NCI-H1417 treated with DMSO at 0.1 percent for 48 hours (cell line): ENCODE measurements around the gene HOXD8.

Experiments
- DNase-seq: peaks from one replicate; lab custom pipeline; 2025; lab: John Stamatoyannopoulos, UW

The HOXD8 gene

GRCh38 chr2:176091329-176092258 is 37.9 kb upstream of the HOXD8 start:
- no peak for DNase-seq

GRCh38 chr2:176092270-176093144 is 37.0 kb upstream of the HOXD8 start, which contains the start of gene HOXD13:
TSS of gene HOXD13 (plus strand) at chr2:176092721. CDS start at chr2:176092891, 170 bp downstream.
- DNase-seq, result no peak

- no peak for DNase-seq
Observed at GRCh38 chr2:176093145-176093897, 36.2 kb upstream of the HOXD8 start.

GRCh38 chr2:176093898-176094249 is 35.6 kb upstream of the HOXD8 start:
- DNase-seq, result no peak

- DNase-seq, result no peak
Observed at GRCh38 chr2:176094349-176094748, 35.2 kb upstream of the HOXD8 start.

- DNase-seq, result no peak
Observed at GRCh38 chr2:176095421-176095820, 34.1 kb upstream of the HOXD8 start.

- DNase-seq, result no peak
Observed at GRCh38 chr2:176096243-176096985, 33.1 kb upstream of the HOXD8 start.

GRCh38 chr2:176096986-176097819 is 32.3 kb upstream of the HOXD8 start:
- peak; percentile 74 for DNase-seq

- no peak for DNase-seq
Observed at GRCh38 chr2:176097820-176098365, 31.6 kb upstream of the HOXD8 start.

GRCh38 chr2:176098366-176099158 is 30.9 kb upstream of the HOXD8 start:
- no peak for DNase-seq

- DNase-seq, result no peak
Observed at GRCh38 chr2:176099159-176099727, 30.3 kb upstream of the HOXD8 start.

GRCh38 chr2:176099728-176100546 is 29.6 kb upstream of the HOXD8 start, which contains the start of gene HOXD12:
TSS of gene HOXD12 (plus strand) at chr2:176099795. CDS start at chr2:176099802, 7 bp downstream.
- no peak for DNase-seq

GRCh38 chr2:176100547-176101140 is 28.9 kb upstream of the HOXD8 start:
- DNase-seq, result no peak

GRCh38 chr2:176101216-176101830 is 28.2 kb upstream of the HOXD8 start:
- DNase-seq, result no peak

GRCh38 chr2:176101842-176102241 is 27.7 kb upstream of the HOXD8 start:
- DNase-seq, result no peak

- DNase-seq, result no peak
Observed at GRCh38 chr2:176102309-176102866, 27.1 kb upstream of the HOXD8 start.

GRCh38 chr2:176103194-176103593 is 26.3 kb upstream of the HOXD8 start:
- DNase-seq, result no peak
